ENCODE measurements around the gene LSM3.

Gene LSM3

GRCh38 chr3:14241716-14242115 lies 63.1 kb downstream of the LSM3 start:
- no peak for DNase-seq (ENCODE audit: low spot score)

DNA sequence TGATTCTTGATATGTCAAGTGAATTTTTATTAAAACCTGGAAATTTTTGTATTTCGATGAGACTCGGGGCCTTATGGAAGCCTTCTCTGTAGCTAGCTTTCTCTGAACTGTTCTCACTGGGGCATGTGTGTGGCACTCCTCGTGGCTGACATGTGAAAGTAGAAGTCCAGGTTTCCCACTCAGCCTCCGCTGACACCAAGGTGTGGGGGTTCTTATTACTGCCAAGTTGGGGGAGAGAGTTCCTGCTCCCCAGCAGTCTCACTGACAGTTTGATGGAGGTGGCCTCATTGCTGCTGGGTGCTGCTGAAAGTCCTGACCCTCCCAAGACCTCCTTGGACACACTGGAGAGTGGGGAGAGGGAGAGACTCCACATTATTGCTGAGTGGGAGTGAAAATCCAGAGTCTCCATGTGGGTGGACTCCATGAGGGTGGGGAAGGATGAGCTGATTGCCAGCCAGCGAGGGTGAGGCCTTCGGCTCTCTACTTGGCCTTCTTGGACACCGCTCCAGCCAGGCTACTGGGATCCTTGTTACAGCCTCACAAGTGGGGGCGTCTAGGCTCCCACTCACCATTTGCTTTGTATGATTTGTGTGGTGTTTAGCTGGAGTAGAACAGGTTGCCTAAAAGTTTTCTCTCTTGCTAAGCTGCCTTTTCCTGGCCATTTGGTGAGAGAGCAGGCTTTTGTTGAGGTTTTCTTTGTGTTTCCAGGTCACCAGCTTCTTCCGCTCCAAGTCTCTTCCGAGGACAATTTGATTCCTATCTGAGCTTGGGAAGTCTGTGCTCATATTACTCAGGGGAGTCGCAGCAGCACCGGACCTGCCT lies 64.1 kb downstream of the LSM3 start:
- DNase-seq (ENCODE audit: low spot score) = no peak

- DNase-seq (ENCODE audit: low spot score) = no peak
Observed at GRCh38 chr3:14243782-14244181, 65.2 kb downstream of the LSM3 start.

GRCh38 chr3:14244521-14245247 lies 66.1 kb downstream of the LSM3 start:
- DNase-seq (ENCODE audit: low spot score) = no peak

- DNase-seq (ENCODE audit: low spot score) = no peak
Observed at GRCh38 chr3:14245248-14245639, 66.6 kb downstream of the LSM3 start.

GRCh38 chr3:14245822-14246221 lies 67.2 kb downstream of the LSM3 start:
- DNase-seq (ENCODE audit: low spot score) = no peak

- DNase-seq (ENCODE audit: low spot score) = no peak
Observed at GRCh38 chr3:14246414-14246813, 67.8 kb downstream of the LSM3 start.

GRCh38 chr3:14248477-14248848 lies 69.8 kb downstream of the LSM3 start:
- DNase-seq (ENCODE audit: low spot score) = no peak

DNA sequence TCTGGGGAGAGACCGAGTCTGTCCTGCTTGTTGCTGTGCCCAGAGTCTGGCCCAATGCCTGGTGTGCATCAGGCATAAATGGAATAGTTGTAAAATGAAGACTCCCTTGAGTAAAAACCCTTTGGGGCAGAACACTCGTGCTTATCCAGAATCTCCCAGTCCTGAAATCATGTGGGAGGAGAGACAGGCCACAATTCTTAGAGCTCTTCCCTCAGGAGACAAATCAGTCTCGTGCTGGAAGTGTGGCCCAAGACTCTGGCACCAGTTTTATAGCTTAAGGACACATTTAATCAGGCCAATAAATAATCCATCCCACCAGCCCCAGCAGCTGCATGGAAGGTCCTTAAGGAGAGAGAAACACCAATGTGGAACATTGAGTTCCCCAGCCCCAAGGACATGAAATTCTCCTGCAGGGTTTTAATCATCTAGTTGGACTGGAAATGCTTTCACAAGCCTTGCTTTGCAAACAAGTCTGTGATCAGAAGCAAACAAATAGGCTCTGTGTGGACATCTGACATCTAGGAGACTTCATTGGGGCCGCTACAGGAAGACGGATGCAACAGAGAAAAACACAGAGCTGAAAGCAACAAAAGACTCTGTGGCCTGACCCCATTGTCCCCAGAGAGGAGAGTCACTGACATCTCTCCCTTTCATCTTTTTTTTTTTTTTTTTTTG lies 70.4 kb downstream of the LSM3 start:
- no peak for DNase-seq (ENCODE audit: low spot score)

Measured in GM03348 (cell line).